ENCODE measurements around the gene C20orf202.

The C20orf202 gene

DNA sequence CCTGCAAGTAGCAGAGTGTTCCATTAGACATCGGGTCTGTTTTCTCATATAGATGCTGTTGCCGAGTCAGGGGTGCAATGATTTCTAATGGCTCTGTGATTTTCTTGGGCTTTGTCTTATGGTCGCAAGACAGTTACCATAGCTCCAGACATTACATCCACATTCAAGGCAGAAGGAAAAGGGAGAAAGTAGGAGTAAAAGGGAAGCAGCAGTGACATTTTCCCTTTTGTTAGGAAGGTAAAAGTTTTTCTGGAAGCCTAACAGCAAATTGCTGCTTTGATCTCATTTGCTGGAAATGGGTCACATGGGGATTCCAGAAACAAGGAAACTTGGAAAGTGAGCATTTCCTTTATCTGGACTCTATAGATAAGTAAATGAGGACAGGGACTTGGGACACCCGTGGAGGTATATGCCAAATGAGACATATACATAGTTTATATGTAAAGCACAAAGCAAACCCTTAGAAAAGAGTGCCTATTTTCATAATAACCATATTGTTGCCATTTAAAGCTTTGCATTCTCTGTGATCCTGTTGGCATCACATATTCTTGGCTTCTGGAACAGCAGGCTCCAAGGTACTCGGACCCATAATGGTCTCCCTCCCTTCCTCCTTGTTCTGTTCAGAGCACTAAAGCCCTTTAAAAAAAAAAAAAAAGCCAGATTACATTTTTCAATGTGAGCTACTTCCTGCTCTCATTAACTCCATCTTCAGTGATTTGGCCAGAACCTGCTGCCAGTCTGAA lies at the start of gene C20orf202:
TSS of gene C20orf202 (plus strand) at position 693 of the 743 bp plus-strand sequence. CDS start 132 bp downstream, outside the sequence.
- in situ Hi-C loops (cut with MboI; ENCODE audit: low sequenced_read_pairs), result no loop called here

DNA sequence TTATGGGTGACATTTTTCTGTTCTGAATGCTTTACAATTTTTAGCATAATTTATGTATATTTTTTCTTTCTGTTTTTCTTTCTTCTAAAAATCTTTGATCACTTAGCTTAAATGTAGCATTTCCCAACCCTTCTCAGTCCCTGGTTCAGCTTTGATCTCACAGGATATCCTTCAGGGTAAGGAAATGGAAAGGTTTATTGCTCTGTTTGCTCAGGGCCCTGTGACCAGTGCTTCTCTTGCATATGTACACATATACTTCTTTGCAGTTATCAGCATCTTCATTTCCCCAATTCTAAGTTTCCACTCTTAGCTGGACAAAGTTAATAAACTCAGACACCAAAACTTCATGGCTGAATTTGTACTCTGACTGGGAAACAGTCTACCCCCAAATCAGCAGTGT lies 49.0 kb upstream of the C20orf202 start:
- in situ Hi-C loops (cut with MboI; ENCODE audit: low sequenced_read_pairs), result no loop called here

DNA sequence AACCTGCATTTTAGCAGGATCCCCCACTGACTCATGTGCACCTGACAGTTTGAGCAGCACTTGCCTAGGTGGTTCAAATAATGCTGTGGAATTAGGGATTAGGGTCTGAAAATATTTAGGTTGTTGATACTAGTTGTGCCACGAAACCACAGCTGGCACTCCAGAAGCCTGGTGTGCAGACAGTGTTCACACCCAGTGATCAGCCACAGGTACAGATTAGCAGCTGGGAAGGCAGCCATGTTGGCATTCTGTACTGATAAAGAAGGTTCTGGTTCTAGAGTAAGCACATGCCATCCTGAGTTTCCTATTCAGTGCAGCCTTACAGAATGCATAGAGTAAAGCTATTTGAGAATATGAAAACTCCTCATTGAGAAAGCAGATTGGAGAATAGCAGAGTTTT lies 48.6 kb upstream of the C20orf202 start:
- in situ Hi-C loops (cut with MboI; ENCODE audit: low sequenced_read_pairs), result no loop called here

DNA sequence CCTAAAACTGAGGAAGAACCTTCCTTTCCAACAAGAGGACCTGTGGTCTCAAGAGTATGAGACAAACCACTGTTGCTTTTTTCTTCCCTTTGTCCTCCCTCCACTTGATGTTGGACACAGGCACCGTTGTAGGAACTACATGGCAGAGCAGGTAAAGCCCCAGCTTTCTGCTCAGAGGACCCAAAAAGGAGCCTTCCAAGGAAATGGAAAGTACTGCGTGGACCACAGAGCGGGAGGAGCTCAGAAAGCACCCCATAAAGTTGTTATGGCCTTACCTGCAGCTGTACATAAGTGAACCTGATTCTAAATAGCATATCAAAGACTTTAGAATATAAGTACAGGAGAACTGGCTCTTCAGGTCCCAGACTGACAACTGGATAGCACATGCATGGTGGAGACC lies 47.9 kb upstream of the C20orf202 start:
- in situ Hi-C loops (cut with MboI; ENCODE audit: low sequenced_read_pairs), result no loop called here

DNA sequence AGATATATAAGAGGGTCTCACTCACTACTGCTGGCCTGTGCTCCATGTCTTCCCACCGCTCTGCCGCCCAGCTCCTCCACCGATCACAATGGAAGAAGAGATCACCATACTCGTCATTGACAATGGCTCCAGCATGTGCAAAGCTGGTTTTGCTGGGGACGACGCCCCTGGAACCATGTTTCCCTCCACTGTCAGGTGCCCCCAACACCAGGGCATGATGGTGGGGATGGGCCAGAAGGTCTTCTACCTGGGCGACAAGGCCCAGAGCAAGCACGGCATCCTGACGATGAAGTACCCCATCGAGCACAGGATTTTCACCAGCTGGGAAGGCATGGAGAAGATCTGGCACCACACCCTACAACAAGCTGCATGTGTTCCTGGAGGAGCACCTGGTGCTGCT lies 42.8 kb upstream of the C20orf202 start:
- in situ Hi-C loops (cut with MboI; ENCODE audit: low sequenced_read_pairs), result no loop called here

DNA sequence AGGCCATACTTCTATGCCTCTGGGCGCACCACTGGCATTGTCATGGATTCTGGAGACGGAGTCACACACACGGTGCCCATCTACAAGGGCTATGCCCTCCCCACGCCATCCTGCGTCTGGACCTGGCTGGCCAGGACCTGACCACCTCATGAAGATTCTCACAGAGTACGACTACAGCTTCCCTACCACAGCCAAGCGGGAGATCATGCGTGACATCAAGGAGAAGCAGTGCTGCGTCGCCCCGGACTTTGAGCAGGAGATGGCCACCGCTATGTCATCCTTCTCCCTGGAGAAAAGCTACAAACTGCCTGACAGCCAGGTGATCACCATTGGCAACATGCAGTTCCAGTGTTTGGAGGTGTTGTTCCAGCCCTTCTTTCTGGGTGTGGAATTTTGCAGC lies 42.3 kb upstream of the C20orf202 start:
- in situ Hi-C loops (cut with MboI; ENCODE audit: low sequenced_read_pairs), result no loop called here

DNA sequence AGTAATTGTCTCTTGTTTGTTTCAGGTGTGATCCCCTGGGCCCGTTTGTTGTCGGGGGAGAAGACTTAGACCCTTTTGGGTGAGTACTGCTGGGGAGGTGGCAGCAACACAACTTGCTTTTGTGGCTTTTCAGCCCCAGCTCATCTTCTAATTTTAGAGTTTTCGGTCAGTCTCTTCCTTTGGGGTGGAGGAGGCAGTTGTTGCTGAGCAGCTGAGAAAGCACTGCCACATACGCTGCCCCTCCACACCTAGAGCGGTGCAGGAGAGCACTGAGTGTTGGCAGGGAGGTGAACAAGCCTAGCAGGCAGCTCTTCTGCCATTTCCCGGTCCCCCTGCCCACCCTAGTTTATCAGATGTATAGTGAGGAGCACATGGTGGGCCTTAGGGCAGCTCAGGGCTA lies 40.1 kb upstream of the C20orf202 start:
- in situ Hi-C loops (cut with MboI; ENCODE audit: low sequenced_read_pairs), result no loop called here

DNA sequence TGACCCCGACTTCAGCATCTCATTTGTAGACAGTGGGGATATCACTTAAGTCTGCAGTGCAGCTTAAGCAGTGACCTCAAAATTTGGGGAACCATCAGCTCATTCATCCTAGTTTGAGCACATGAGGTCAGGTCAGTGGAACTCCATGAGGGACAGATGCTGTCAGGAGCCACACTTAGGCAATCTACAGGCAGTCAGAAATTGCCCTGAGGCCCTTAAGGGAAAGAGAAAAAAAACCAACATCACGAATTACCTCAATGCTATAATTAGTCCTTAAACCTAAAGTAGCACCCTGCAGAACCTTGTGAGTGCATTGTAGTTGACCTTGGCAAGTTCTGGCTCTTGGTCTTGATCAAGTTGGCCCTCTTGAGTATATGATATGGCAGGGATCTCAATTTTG lies 39.6 kb upstream of the C20orf202 start:
- in situ Hi-C loops (cut with MboI; ENCODE audit: low sequenced_read_pairs), result no loop called here

DNA sequence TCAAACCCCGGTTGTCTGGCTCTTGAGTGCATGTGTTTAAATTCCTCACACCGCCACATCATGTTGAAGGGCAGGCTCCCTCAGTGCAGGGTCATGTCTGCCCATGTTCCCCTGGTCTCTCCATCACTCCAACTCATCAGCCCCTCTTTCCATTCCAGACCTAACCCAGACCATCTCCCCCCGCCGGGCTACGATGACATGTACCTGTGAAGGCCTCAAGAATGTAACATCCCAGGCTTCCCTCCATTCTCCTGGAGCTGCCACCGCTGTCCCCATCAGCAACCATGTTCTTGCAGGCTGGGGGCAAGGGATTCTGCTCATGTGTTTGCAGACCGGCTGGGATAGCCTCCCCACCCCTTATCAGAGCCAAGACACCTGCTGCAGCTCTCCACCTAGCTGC lies 38.4 kb upstream of the C20orf202 start:
- in situ Hi-C loops (cut with MboI; ENCODE audit: low sequenced_read_pairs), result no loop called here

DNA sequence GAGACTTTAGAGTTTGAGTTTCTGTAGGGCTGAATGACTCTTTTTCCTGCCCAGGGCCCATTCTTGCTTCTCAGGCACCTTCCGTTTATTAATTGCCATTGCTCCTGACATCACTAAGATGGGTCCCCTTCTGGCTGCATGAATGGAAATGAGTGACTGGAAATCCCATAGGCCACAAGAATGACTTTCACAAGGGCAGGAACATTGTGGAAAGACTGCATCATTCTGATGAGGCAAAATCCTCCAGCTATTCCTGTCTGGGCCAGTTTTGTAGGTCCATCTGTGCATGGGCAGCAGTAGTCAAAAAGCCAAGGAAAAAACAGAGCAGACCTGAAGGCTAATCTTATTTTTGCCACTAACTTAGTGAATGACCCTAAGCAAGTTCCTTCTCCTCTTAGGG lies 37.7 kb upstream of the C20orf202 start:
- in situ Hi-C loops (cut with MboI; ENCODE audit: low sequenced_read_pairs), result no loop called here

DNA sequence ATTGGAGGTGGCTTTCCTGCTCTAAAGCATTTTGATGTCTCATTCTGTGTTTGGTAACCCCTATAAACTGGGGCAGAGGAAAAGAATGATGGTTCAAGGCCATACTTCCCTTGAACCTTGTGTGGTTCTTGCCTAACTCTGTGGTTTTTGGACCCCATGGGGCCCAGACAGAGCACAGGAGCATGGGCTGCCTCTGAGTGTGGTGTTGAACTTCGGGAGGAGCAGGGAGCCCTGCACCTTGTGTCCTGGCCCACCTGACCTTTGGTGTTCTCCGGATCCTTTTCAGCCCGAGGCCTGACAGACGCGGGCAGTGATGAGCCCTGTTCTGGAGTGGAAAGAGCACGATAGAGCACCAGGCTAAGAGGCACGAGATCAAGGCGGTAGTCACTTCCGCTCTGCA lies 37.3 kb upstream of the C20orf202 start:
- in situ Hi-C loops (cut with MboI; ENCODE audit: low sequenced_read_pairs), result no loop called here

DNA sequence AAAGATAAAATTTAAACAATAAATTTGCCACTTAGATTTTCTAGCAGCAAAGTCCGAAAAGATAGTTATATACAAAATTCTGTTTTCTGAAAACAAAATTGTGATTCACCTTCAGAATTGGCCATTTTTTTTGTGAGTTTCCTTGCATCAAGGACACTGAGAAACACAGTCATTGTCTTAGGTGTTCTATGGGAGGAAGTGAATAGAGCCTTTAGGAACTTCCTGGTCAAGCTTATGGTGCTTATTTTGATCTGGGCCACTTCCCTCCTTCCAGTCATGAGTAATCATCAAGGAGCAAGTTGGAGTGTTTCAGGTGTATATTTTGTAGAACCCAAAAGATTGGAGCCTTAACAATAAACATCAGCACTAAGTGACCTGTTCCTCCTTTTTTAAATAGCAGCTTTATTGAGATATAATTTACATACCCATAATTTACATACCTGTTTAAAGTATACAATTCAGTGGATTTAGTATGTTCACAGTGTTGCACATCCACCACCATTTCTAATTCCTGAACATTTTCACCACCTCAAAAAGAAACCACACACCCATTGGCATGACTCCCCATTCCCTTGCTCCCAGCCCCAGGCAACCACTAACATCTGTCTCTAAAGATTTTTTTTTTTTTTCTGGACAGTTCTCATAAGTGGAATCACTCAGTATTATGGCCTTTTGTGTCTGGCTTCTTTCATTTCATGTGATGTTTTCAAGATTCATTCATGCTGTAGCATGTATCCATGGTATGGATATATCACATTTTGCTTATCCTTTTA lies 36.1 kb upstream of the C20orf202 start:
- in situ Hi-C loops (cut with MboI; ENCODE audit: low sequenced_read_pairs), result no loop called here

DNA sequence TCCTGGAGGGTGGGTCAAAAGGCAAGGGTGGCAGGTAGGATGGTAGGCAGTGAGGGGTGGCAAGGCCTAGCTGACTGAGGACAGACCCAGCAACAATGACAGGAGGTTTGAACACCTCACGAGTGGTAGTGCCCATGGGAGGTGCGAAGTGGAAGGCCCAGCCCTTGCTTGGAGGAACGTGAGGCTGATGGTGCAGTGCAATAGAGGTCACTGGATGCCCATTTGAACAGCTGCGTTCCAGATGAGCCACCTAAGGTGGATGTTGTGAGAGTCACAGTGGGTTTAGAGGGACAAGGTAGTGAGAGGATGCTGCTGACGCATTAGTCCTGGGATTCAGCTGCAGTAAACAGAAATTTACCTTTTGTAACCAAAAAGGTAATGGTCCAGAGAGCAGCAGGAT lies 34.0 kb upstream of the C20orf202 start:
- in situ Hi-C loops (cut with MboI; ENCODE audit: low sequenced_read_pairs), result no loop called here

DNA sequence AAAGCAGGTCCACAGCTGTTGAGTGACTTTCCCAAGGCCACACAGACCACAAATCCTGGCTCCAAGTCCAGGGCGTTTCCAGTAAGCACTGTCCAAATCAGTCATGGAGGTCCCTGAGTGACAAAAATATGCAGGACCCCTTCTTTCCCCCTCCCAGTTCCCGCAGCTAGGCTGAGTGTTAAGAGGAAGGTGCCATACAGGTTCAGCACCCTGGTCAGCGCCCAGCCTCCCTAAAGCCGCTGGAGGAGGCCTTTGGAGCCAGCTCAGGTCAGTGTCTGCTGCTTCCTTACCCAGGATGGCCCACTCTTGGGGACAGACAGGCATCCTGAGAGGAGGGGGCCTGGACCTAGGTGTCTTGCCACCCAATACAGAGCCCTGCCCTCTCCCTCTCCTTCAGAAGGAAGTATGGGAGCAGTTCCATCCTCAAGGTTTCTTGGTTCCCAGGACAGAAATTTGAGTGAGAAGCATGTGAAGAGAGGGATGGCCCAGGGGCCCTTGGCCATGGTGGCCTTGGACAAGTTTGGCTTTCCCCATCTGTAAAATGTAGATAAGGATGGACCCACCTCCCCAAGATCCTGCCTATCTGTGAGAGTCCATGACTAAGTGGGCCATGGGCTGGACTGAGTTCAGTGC lies 31.7 kb upstream of the C20orf202 start:
- in situ Hi-C loops (cut with MboI; ENCODE audit: low sequenced_read_pairs), result no loop called here

DNA sequence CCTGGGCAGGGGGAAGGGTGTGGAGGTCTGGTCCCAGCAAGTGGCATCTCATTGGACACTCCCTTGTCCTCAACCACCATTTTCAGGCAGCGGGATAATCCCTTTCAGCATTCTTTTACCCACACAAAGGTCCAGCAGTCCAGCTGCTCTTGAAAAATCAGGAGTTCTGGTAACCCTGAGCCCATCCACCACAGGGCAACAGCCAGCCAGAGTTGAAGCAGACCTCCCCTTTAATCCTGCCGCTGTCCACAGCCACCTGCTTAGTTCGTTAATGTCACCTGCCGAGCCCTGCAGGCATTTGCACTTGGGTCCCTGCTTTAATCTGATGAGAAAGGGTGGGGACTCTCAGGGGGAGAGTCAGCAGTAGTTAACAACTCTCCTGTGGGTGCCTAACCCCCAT lies 29.6 kb upstream of the C20orf202 start:
- in situ Hi-C loops (cut with MboI; ENCODE audit: low sequenced_read_pairs), result no loop called here

DNA sequence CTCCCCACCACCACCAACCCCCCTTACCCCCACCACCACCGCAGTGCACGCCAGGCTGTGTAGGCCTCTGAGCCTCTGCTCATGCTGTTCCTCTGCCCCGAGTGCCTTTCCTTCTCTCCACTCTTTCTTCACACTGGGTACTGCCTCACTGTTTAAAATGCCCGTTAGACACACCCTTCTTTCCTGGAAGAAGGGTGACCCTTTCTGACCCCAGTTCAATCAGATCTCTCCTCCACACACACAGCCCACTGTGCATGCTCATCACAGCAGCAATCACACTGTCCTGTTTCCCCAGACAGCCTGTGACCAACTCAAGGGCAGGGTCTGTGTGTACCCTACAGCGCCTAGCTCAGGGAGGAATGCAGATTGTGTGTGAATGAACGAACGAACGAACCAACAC lies 28.5 kb upstream of the C20orf202 start:
- in situ Hi-C loops (cut with MboI; ENCODE audit: low sequenced_read_pairs), result no loop called here

DNA sequence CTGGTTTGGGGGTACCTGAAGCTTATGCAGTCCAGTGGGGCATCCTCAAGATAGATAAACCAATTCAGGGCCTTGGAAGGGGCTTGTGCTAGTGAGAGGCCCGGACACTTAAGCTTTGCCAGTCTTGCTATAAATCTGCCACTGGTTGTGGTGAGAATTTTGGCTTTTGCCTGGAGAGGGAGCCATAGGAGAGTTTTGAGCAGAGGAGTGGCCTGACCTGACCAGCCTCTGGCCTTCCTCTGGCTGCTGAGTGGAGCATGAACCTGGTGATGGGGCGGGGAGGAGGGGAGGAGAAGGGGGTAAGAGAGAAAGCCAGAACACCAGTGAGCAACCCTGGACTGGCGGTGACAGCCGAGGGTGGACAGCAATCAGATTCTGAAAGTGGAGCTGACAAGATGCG lies 25.6 kb upstream of the C20orf202 start:
- in situ Hi-C loops (cut with MboI; ENCODE audit: low sequenced_read_pairs), result no loop called here

DNA sequence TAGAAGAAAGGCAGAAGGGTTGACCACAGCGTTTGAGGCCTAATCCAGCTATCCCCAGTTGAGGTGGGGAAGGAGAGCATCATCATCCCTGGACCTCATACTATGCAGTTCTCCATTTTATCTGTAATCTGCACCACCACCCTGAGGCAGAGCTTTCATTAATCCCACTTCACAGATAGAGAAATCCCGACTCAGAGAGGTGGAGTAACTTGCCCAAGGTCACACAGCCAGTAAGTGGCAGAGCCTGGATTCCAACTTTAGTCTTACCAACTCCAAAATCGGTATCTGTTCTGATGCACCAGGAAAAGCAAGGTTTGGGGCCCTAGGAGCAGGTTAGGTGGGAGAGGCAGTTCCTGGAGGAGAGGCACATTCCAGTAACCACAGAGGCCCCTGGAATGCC lies 25.2 kb upstream of the C20orf202 start:
- in situ Hi-C loops (cut with MboI; ENCODE audit: low sequenced_read_pairs), result no loop called here

DNA sequence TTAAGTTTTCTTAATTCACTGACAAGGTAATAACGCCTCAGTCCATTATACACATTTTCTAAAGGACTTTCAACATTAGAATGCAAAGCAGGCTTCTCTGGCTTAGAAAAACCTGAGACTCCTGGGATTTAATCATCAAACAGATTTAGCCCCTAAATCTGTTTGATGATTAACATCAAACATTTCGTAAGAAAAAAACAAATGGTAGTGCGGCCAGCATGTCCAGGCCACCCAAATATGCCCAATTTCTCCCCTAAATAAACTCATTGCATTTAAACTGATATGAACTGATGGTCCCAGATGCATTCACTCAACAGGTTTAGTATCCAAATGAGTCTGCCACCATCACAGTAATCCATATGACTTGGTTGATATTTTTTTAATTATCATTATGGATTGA lies 24.6 kb upstream of the C20orf202 start:
- in situ Hi-C loops (cut with MboI; ENCODE audit: low sequenced_read_pairs), result no loop called here

DNA sequence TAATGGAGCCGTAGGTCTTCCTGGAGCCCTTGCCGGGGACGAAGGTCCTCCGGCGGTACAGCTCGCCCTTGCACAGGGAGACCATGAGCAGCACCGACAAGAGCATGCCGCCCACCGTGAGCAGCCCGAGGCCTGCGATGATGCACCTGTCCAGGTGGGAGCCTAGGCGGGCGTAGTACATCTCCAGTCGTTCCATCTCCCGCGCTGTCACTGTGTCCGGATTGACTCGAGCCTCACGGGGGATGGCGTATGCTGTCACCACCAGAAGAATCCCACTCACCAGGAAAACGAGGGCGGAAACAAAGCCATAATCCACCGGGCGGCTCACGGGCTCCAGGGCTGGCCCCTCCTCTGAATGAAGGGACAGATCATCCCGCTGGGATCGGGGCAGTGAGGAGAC lies 22.3 kb upstream of the C20orf202 start:
- in situ Hi-C loops (cut with MboI; ENCODE audit: low sequenced_read_pairs), result no loop called here

DNA sequence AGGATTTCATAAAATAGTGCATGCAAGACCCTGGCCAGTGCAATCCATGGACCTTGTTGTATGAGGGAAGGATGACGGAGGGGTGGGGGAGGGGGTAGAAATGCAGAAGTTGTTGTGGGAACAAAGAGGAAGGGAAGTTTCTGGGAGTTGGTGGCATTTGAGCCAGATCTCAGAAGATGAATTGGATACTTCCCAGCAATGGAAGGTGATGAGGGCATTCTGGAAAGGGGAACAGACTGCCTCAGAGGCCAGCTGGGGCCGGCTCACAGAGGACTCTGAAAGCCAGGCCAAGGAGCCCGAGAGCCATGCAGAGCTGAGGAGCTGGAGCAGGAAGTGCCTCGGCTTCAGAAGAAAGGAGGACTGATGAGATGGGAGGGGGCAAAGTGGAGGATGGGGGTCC lies 21.1 kb upstream of the C20orf202 start:
- in situ Hi-C loops (cut with MboI; ENCODE audit: low sequenced_read_pairs), result no loop called here

DNA sequence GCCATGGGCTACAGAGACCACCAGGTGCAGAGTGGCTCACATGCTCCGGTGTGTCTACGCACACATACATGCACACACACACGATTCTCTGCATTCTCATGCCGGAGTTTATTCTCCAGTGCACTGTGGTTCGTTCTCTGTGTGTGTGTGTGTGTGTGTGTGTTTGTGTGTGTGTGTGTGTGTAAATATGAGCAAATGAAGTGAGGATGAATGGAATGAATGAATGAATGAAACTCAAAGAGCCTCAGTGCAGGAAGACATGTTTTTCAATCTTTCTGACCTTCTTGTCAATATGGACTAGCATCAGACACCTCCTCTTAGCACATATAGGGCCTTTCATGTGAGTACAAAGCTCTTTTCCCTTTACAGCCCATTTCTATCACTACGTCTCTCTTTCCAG lies 20.1 kb upstream of the C20orf202 start:
- in situ Hi-C loops (cut with MboI; ENCODE audit: low sequenced_read_pairs), result no loop called here

Data from HL-60/S4 treated with phorbol 12-myristate 13-acetate at 8.2 ng/mL for 4 days and 3 days (cell line).